ENCODE measurements around the gene PTPRE. TPM values are rescaled to one million over a fixed set of nuclear protein-coding genes. Genes with fewer than 3 reads are reported as not detected.

The PTPRE gene
- 0.09 and 0.98 TPM in 2 replicates for total RNA-seq (ENCODE audit: low replicate concordance)

- H3K4me3 ChIP-seq (ENCODE audit: low read depth, low read length) = peak within 1 kb of the TSS; percentile 48
- DNase-seq (ENCODE audit: low read depth) = peak; percentile 16
- peak; percentile 42 for TF ChIP-seq CTCF (IDR thresholded peaks at IDR 0.05; ENCODE audit: insufficient read depth, low read length)
Measured at GRCh38 chr10:127906548-127907377, at the start of gene PTPRE. Gene PTPRE, plus strand, starts transcription at chr10:127907103. Its CDS starts 133,779 bp downstream, at chr10:128040882.

GRCh38 chr10:127860592-127860991 is 46.3 kb upstream of the PTPRE start:
- DNase-seq (ENCODE audit: low read depth) = no peak
- no peak overlapping the region for H3K4me3 ChIP-seq (ENCODE audit: low read depth, low read length)
- TF ChIP-seq CTCF (IDR thresholded peaks at IDR 0.05; ENCODE audit: insufficient read depth, low read length) = no peak

- no peak for DNase-seq (ENCODE audit: low read depth)
- no peak overlapping the region for H3K4me3 ChIP-seq (ENCODE audit: low read depth, low read length)
- TF ChIP-seq CTCF (IDR thresholded peaks at IDR 0.05; ENCODE audit: insufficient read depth, low read length) = no peak
Measured at GRCh38 chr10:127863231-127863825, 43.6 kb upstream of the PTPRE start.

- no peak for DNase-seq (ENCODE audit: low read depth)
- no peak for TF ChIP-seq CTCF (IDR thresholded peaks at IDR 0.05; ENCODE audit: insufficient read depth, low read length)
- no peak overlapping the region for H3K4me3 ChIP-seq (ENCODE audit: low read depth, low read length)
Measured at GRCh38 chr10:127866276-127867013, 40.5 kb upstream of the PTPRE start.

- no peak for TF ChIP-seq CTCF (IDR thresholded peaks at IDR 0.05; ENCODE audit: insufficient read depth, low read length)
- no peak for DNase-seq (ENCODE audit: low read depth)
Measured at GRCh38 chr10:127867805-127868204, 39.1 kb upstream of the PTPRE start.

GRCh38 chr10:127869329-127869728 is 37.6 kb upstream of the PTPRE start:
- TF ChIP-seq CTCF (IDR thresholded peaks at IDR 0.05; ENCODE audit: insufficient read depth, low read length) = no peak
- DNase-seq (ENCODE audit: low read depth) = no peak
- H3K4me3 ChIP-seq (ENCODE audit: low read depth, low read length) = no peak overlapping the region

More at GRCh38 chr10:127867805-127868204, 39.1 kb upstream of the PTPRE start:
- no peak overlapping the region for H3K4me3 ChIP-seq (ENCODE audit: low read depth, low read length)

Measured in fibroblast of the aortic adventitia (primary cell).